OCI-LY7 (cell line): ENCODE measurements around the gene DSE. TPM values are rescaled to one million over a fixed set of nuclear protein-coding genes. Genes with fewer than 3 reads are reported as not detected.

Source experiments
- BruUV-seq: library from RNA; stranded (reverse); fragments of 400-500 nt; replicated peaks from 2 replicates; lab custom pipeline; 2021; lab: Mats Ljungman, UMichigan
- CTCF ChIA-PET: fragments of 300-600 bp; sonication (Branson Sonifier 250); formaldehyde crosslinking; loops from one replicate; lab custom pipeline; 2022; ENCODE audit warnings: antibody characterized with exemption; ENCODE audit not compliant: unreplicated experiment; lab: Charles Lee
- POLR2A ChIA-PET: fragments of 300-600 bp; sonication (Branson Sonifier 250); formaldehyde crosslinking; loops from one replicate; lab custom pipeline; 2022; ENCODE audit warnings: antibody characterized with exemption; lab: Charles Lee
- DNase-seq: peaks from one replicate; pipeline ENCODE4 v3.0.0-alpha.2; 2015; ENCODE audit warnings: low spot score
- H2AFZ ChIP-seq: fragments of 200-600 bp; sonication (generic), shearing (Covaris generic); 2 replicates; pipeline ENCODE4 v1.6.1; 2014; ENCODE audit warnings: mild to moderate bottlenecking, antibody characterized with exemption, low read length, moderate library complexity
- H3K27ac ChIP-seq: fragments of 200-600 bp; sonication (generic); 2 replicates; pipeline ENCODE4 v1.5.1; 2014; ENCODE audit warnings: mixed run types, low read depth, mild to moderate bottlenecking, moderate library complexity, low read length, inconsistent platforms; ENCODE audit not compliant: poor library complexity, severe bottlenecking
- H3K36me3 ChIP-seq: fragments of 200-600 bp; sonication (generic); 2 replicates; pipeline ENCODE4 v1.6.1; 2014; ENCODE audit warnings: mild to moderate bottlenecking, antibody characterized with exemption, low read length, moderate library complexity, mixed read lengths; ENCODE audit not compliant: insufficient read depth
- H3K4me1 ChIP-seq: fragments of 200-600 bp; sonication (generic); 2 replicates; pipeline ENCODE4 v1.5.1; 2014; ENCODE audit warnings: mild to moderate bottlenecking, low read length; ENCODE audit not compliant: insufficient read depth, poor library complexity, severe bottlenecking
- H3K4me2 ChIP-seq: fragments of 200-600 bp; sonication (generic); 2 replicates; pipeline ENCODE4 v1.6.1; 2014; ENCODE audit warnings: mild to moderate bottlenecking, low read length
- H3K4me3 ChIP-seq: fragments of 200-600 bp; sonication (generic); 2 replicates; pipeline ENCODE4 v1.5.1; 2014; ENCODE audit warnings: mild to moderate bottlenecking, low read depth, low read length; ENCODE audit not compliant: poor library complexity, severe bottlenecking
- H3K79me2 ChIP-seq: fragments of 200-600 bp; sonication (generic); 2 replicates; pipeline ENCODE4 v1.6.1; 2016; ENCODE audit warnings: low read depth, mild to moderate bottlenecking, low read length, moderate library complexity, mixed read lengths; ENCODE audit not compliant: insufficient read depth
- H3K9me2 ChIP-seq: fragments of 200-600 bp; sonication (generic); 2 replicates; pipeline ENCODE4 v1.6.1; 2016; ENCODE audit warnings: mild to moderate bottlenecking, low read length, mixed read lengths; ENCODE audit not compliant: insufficient read depth
- H3K9me3 ChIP-seq: fragments of 200-600 bp; sonication (generic); 2 replicates; pipeline ENCODE4 v1.6.1; 2014; ENCODE audit warnings: mild to moderate bottlenecking, mixed run types, low read length, mixed read lengths
- H4K20me1 ChIP-seq: fragments of 200-600 bp; sonication (generic); 2 replicates; pipeline ENCODE4 v1.6.1; 2014; ENCODE audit warnings: mild to moderate bottlenecking, antibody characterized with exemption, low read length, moderate library complexity, mixed read lengths; ENCODE audit not compliant: insufficient read depth
- CTCF ChIP-seq: fragments of 200-600 bp; sonication (generic); conservative IDR thresholded peaks from 2 replicates; pipeline ENCODE4 v1.5.1; 2014; ENCODE audit warnings: mild to moderate bottlenecking, antibody characterized with exemption, low read length, moderate library complexity, mixed read lengths
- EZH2phosphoT487 ChIP-seq: fragments of 200-600 bp; sonication (generic); IDR thresholded peaks from 2 replicates; pipeline ENCODE4 v1.6.1; 2018; ENCODE audit warnings: low read depth, borderline replicate concordance, mild to moderate bottlenecking, mixed run types, antibody characterized with exemption, low read length, moderate library complexity, mixed read lengths
- intact Hi-C: fragments of 100-400 bp; cut with micrococcal nuclease; formaldehyde crosslinking; loops from one replicate; pipeline ENCODE4 v1.10.0; 2022; ENCODE audit not compliant: unreplicated experiment
- total RNA-seq, 2 experiments: library from RNA; depleted of rRNA in 1 of 2; stranded (reverse); fragments of >200 nt in 1 of 2; shearing (Covaris generic) in 1 of 2; gene quantifications; 2 replicates each; pipeline ENCODE4 v1.2.3, GENCODE V29; 2014 to 2022

Gene DSE
- total RNA-seq, 2 experiments from 2014 or later, result 3.9 to 7.6 TPM

- ChIA-PET POLR2A (interaction anchor here (1.2 to 2.0 kb wide), 2 partner anchors 9 to 56 kb away, joined by 5 to 7 read pairs; no protein-coding TSS in a partner anchor), CTCF (no interaction called here)
- Histone ChIP-seq H3K79me2 (no peaks in the 10 kb centered on the region), H3K9me2 (no peaks in the 10 kb centered on the region), H3K9me3 (no peaks in the 10 kb centered on the region), H4K20me1 (no peaks in the 10 kb centered on the region), H2AFZ (no peak overlapping the region), H3K27ac (no peak overlapping the region), H3K36me3 (no peaks in the 10 kb centered on the region), H3K4me1 (no peaks in the 10 kb centered on the region), H3K4me2 (no peak overlapping the region), H3K4me3 (no peak overlapping the region)
- DNase-seq, result no peak
- intact Hi-C loops, result loop anchor here (10.0 kb wide), 1 partner anchor 247 kb away; the partner anchor contains the start of gene ZUP1
- TF ChIP-seq EZH2phosphoT487, result no peak
- TF ChIP-seq CTCF, result no peak
- no TSS peak for BruUV-seq
Measured at GRCh38 chr6:116417661-116418060, 46.9 kb downstream of the DSE start.

GRCh38 chr6:116419069-116419786, 48.5 kb downstream of the DSE start:
- H3K4me2 ChIP-seq, result no peak overlapping the region
- BruUV-seq, result no TSS peak
- H3K27ac ChIP-seq, result no peak overlapping the region
- H3K79me2 ChIP-seq, result no peaks in the 10 kb centered on the region
- ChIA-PET POLR2A (interaction anchor here (0.6 kb wide), 1 partner anchor 27 kb away, joined by 4 read pairs; no protein-coding TSS in a partner anchor), CTCF (no interaction called here)
- no peaks in the 10 kb centered on the region for H3K36me3 ChIP-seq
- H3K9me2 ChIP-seq, result no peaks in the 10 kb centered on the region
- H3K9me3 ChIP-seq, result no peaks in the 10 kb centered on the region
- no peak for TF ChIP-seq EZH2phosphoT487
- no peak overlapping the region for H2AFZ ChIP-seq
- H4K20me1 ChIP-seq, result no peaks in the 10 kb centered on the region
- DNase-seq, result no peak
- intact Hi-C loops, result loop anchor here (10.0 kb wide), 1 partner anchor 246 kb away; the partner anchor contains the start of gene ZUP1
- no peak overlapping the region for H3K4me3 ChIP-seq
- no peaks in the 10 kb centered on the region for H3K4me1 ChIP-seq

GRCh38 chr6:116420341-116420740, 49.6 kb downstream of the DSE start:
- BruUV-seq, result no TSS peak
- no peaks in the 10 kb centered on the region for H4K20me1 ChIP-seq
- no peaks in the 10 kb centered on the region for H3K4me1 ChIP-seq
- ChIA-PET CTCF (no interaction called here), POLR2A (interaction anchor here (0.5 to 1.2 kb wide), 4 partner anchors 10 to 86 kb away, joined by 3 to 4 read pairs (median 3); no protein-coding TSS in a partner anchor)
- no peaks in the 10 kb centered on the region for H3K79me2 ChIP-seq
- H3K27ac ChIP-seq, result no peak overlapping the region
- H3K9me3 ChIP-seq, result no peaks in the 10 kb centered on the region
- no peak for TF ChIP-seq EZH2phosphoT487
- no peak for TF ChIP-seq CTCF
- no peak for DNase-seq
- no peaks in the 10 kb centered on the region for H3K9me2 ChIP-seq
- no peaks in the 10 kb centered on the region for H3K36me3 ChIP-seq
- intact Hi-C loops, result no loop called here
- H3K4me3 ChIP-seq, result no peak overlapping the region
- no peak overlapping the region for H2AFZ ChIP-seq
- H3K4me2 ChIP-seq, result no peak overlapping the region
